MCF 10A (cell line): Measurements from ENCODE around the gene DNAH3. TPM values are rescaled to one million over a fixed set of nuclear protein-coding genes. Genes with fewer than 3 reads are reported as not detected.

ENCODE experiments used
- BruUV-seq: library from RNA; stranded (reverse); fragments of 400-500 nt; replicated peaks from 2 replicates; lab custom pipeline; 2021; lab: Mats Ljungman, UMichigan
- CTCF ChIA-PET: fragments of 300-600 bp; sonication (Branson Sonifier 250); formaldehyde crosslinking; extraction: SDS; loops from one replicate; lab custom pipeline; 2021; ENCODE audit warnings: antibody characterized with exemption, inconsistent platforms; lab: Yijun Ruan, JAX
- POLR2A ChIA-PET: fragments of 300-600, 350-650 bp; sonication (Branson Sonifier 250); formaldehyde crosslinking; extraction: SDS; loops from one replicate; lab custom pipeline; 2020; ENCODE audit warnings: antibody characterized with exemption, inconsistent platforms; lab: Yijun Ruan, JAX
- DNase-seq: peaks from one replicate; pipeline ENCODE4 v3.0.0-alpha.2; 2018; ENCODE audit not compliant: unreplicated experiment
- H3K27ac Mint-ChIP-seq: one replicate; pipeline ENCODE4 v1.8.0; 2022; ENCODE audit warnings: mild to moderate bottlenecking, low read depth, mixed read lengths; ENCODE audit not compliant: unreplicated experiment
- H3K27me3 Mint-ChIP-seq: one replicate; pipeline ENCODE4 v1.8.0; 2022; ENCODE audit warnings: mixed read lengths; ENCODE audit not compliant: insufficient read depth, unreplicated experiment
- H3K36me3 Mint-ChIP-seq: one replicate; pipeline ENCODE4 v1.8.0; 2022; ENCODE audit warnings: mild to moderate bottlenecking, moderate library complexity, mixed read lengths; ENCODE audit not compliant: insufficient read depth, unreplicated experiment
- H3K4me1 Mint-ChIP-seq: one replicate; pipeline ENCODE4 v1.8.0; 2022; ENCODE audit warnings: mixed read lengths; ENCODE audit not compliant: insufficient read depth, unreplicated experiment
- H3K4me3 Mint-ChIP-seq: one replicate; pipeline ENCODE4 v1.8.0; 2022; ENCODE audit warnings: mild to moderate bottlenecking, moderate library complexity, mixed read lengths; ENCODE audit not compliant: unreplicated experiment
- H3K9me3 Mint-ChIP-seq: one replicate; pipeline ENCODE4 v1.8.0; 2022; ENCODE audit warnings: mixed read lengths; ENCODE audit not compliant: unreplicated experiment
- intact Hi-C: fragments of 100-400 bp; cut with micrococcal nuclease; formaldehyde crosslinking; loops from 2 replicates; pipeline ENCODE4 v1.14.1; 2022
- total RNA-seq: library from RNA; stranded (reverse); gene quantifications from 2 replicates; pipeline ENCODE4 v1.2.3, GENCODE V29; 2022
- TF ChIP-seq, protein P1 (sequence below): fragments of 200-600 bp; IDR thresholded peaks from one replicate; pipeline ENCODE4 v1.8.0; 2022; ENCODE audit warnings: antibody characterized with exemption, mild to moderate bottlenecking; ENCODE audit not compliant: unreplicated experiment

The DNAH3 gene
- total RNA-seq, 1 experiment from 2014 or later = not detected

DNA sequence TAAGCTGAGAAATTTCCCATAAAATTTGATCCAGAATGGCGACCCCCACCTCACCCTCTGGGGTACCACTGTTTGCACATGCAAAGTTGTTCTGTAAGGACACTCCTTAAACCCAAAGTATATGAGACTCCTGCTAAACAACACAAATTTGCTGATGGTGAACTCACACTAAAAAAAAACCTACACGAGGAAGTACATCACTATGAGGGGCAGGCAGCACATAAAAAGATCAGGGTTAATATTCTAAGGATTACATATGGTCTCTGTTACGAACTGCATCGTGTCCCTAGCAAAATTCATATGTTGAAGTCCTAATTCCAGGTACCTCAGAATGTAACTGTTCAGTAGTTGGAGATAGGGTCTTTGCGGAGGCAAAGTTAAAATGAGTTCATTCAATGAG lies 189.7 kb downstream of the DNAH3 start:
- no peaks in the 10 kb centered on the region for H3K4me1 Mint-ChIP-seq
- no peak overlapping the region for H3K4me3 Mint-ChIP-seq
- peaks cover 6% of the 10 kb centered on the region for H3K9me3 Mint-ChIP-seq
- H3K27me3 Mint-ChIP-seq = no peaks in the 10 kb centered on the region
- no peaks in the 10 kb centered on the region for H3K36me3 Mint-ChIP-seq
- intact Hi-C loops = no loop called here
- BruUV-seq = no TSS peak
- ChIA-PET POLR2A (no interaction called here), CTCF (interaction anchor here (0.6 to 1.0 kb wide), 3 partner anchors 13 to 580 kb away, joined by 3 read pairs; no protein-coding TSS in a partner anchor)
- DNase-seq = no peak
- TF ChIP-seq, protein P1, sequence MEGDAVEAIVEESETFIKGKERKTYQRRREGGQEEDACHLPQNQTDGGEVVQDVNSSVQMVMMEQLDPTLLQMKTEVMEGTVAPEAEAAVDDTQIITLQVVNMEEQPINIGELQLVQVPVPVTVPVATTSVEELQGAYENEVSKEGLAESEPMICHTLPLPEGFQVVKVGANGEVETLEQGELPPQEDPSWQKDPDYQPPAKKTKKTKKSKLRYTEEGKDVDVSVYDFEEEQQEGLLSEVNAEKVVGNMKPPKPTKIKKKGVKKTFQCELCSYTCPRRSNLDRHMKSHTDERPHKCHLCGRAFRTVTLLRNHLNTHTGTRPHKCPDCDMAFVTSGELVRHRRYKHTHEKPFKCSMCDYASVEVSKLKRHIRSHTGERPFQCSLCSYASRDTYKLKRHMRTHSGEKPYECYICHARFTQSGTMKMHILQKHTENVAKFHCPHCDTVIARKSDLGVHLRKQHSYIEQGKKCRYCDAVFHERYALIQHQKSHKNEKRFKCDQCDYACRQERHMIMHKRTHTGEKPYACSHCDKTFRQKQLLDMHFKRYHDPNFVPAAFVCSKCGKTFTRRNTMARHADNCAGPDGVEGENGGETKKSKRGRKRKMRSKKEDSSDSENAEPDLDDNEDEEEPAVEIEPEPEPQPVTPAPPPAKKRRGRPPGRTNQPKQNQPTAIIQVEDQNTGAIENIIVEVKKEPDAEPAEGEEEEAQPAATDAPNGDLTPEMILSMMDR = no peak
- no peak overlapping the region for H3K27ac Mint-ChIP-seq

DNA sequence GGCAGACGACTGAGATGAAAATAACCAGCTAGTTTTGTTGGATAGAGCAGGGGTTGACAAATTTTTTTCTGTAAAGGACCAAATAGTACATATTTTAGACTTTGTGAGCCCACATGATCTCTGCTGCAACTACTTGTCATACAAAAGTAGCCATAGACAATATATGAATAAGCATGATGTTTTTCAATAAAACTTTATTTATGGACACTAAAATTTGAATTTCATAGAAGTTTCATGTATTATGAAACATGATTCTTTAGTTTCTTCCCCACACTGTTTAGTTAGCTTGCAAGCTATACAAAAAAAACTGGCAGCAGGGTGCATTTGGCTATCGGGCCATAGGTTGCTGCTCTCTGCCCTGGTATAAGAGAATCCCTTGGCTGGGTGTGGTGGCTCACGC lies 193.5 kb downstream of the DNAH3 start:
- intact Hi-C loops = no loop called here
- Mint-ChIP-seq H3K36me3 (no peaks in the 10 kb centered on the region), H3K27ac (no peak overlapping the region), H3K27me3 (no peaks in the 10 kb centered on the region), H3K9me3 (no peaks in the 10 kb centered on the region), H3K4me3 (no peak overlapping the region), H3K4me1 (no peaks in the 10 kb centered on the region)
- no TSS peak for BruUV-seq
- no peak for DNase-seq
- CTCF ChIA-PET = interaction anchor here (0.7 to 1.3 kb wide), 2 partner anchors 66 to 126 kb away, joined by 3 read pairs; no protein-coding TSS in a partner anchor
- TF ChIP-seq, protein P1 = no peak
- POLR2A ChIA-PET = no interaction called here

DNA sequence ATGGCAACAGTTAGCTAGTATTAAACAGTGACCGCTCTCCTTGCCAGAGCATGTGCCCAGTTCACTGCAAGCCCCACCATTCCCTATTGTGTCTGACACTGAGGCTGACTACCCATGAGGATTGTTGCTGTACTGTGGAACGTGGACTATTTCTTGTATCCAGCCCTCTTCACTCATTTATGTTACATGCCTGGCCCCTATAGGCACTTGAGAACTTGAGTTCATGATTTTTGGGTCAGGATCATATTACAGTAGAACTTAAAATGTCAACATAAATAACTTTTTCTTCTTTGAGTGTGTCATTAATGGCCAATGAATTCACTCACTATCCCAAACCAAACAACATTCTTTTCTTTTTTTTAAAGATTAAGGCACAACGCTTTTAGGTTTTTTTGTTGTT lies 194.3 kb downstream of the DNAH3 start:
- TF ChIP-seq, protein P1 = no peak
- Mint-ChIP-seq H3K4me1 (no peaks in the 10 kb centered on the region), H3K4me3 (no peak overlapping the region), H3K27me3 (no peaks in the 10 kb centered on the region), H3K9me3 (no peaks in the 10 kb centered on the region), H3K27ac (no peak overlapping the region), H3K36me3 (no peaks in the 10 kb centered on the region)
- CTCF ChIA-PET = interaction anchor here (1.2 to 1.3 kb wide), 2 partner anchors 67 to 107 kb away, joined by 3 read pairs; no protein-coding TSS in a partner anchor
- DNase-seq = peak; percentile 25
- BruUV-seq = no TSS peak
- POLR2A ChIA-PET = no interaction called here
- intact Hi-C loops = loop anchor here (1.0 kb wide), 1 partner anchor 106 kb away; no protein-coding TSS in a partner anchor

DNA sequence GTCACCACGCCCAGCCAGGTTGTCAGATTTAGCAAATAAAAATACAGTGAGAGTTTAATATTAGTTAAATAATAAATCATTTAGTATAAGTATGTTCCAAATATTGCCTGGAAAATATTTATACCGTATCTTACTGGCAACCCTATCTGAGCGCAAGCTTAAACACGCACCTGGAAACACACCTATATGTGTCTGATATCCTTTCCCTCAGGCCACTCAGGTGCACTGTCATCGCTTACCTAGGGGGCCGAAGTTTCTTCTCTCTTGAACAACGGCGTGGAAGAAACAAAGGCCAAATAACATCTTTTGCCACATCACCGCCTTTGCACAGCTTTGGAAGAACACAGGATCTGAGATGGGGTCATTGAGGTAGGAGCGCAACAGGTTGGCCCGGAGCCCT lies 196.1 kb downstream of the DNAH3 start:
- Mint-ChIP-seq H3K4me1 (no peaks in the 10 kb centered on the region), H3K27me3 (no peaks in the 10 kb centered on the region), H3K27ac (no peak overlapping the region), H3K36me3 (no peaks in the 10 kb centered on the region), H3K9me3 (no peaks in the 10 kb centered on the region), H3K4me3 (no peak overlapping the region)
- BruUV-seq = no TSS peak
- ChIA-PET POLR2A (interaction anchor here (0.9 to 1.5 kb wide), 2 partner anchors 48 to 99 kb away, joined by 3 to 5 read pairs; no protein-coding TSS in a partner anchor), CTCF (interaction anchor here (0.6 to 0.9 kb wide), 4 partner anchors 104 to 198 kb away, joined by 3 to 4 read pairs (median 4); no protein-coding TSS in a partner anchor)
- DNase-seq = no peak
- intact Hi-C loops = no loop called here
- TF ChIP-seq, protein P1 = no peak
